NCI-H345 (cell line): Measurements from ENCODE around the gene WASF3.

Source experiments
- DNase-seq: peaks from one replicate; lab custom pipeline; 2025; lab: John Stamatoyannopoulos, UW

The WASF3 gene

GRCh38 chr13:26548205-26548765, 9.2 kb upstream of the WASF3 start:
- DNase-seq: no peak

- no peak for DNase-seq
Observed at GRCh38 chr13:26549713-26550112, 7.8 kb upstream of the WASF3 start.

GRCh38 chr13:26551255-26551860, 6.1 kb upstream of the WASF3 start:
- DNase-seq: no peak

- DNase-seq: no peak
Observed at GRCh38 chr13:26555413-26555812, 2.1 kb upstream of the WASF3 start.

- no peak for DNase-seq
Observed at GRCh38 chr13:26557051-26557392, 461 bp upstream of the WASF3 start.

GRCh38 chr13:26558074-26558805, 757 bp downstream of the WASF3 start:
- DNase-seq: no peak

- no peak for DNase-seq
Observed at GRCh38 chr13:26558987-26559386, 1.5 kb downstream of the WASF3 start.

- DNase-seq: no peak
Observed at GRCh38 chr13:26560456-26560855, 3.0 kb downstream of the WASF3 start.

GRCh38 chr13:26561067-26561466, 3.6 kb downstream of the WASF3 start:
- DNase-seq: no peak

DNA sequence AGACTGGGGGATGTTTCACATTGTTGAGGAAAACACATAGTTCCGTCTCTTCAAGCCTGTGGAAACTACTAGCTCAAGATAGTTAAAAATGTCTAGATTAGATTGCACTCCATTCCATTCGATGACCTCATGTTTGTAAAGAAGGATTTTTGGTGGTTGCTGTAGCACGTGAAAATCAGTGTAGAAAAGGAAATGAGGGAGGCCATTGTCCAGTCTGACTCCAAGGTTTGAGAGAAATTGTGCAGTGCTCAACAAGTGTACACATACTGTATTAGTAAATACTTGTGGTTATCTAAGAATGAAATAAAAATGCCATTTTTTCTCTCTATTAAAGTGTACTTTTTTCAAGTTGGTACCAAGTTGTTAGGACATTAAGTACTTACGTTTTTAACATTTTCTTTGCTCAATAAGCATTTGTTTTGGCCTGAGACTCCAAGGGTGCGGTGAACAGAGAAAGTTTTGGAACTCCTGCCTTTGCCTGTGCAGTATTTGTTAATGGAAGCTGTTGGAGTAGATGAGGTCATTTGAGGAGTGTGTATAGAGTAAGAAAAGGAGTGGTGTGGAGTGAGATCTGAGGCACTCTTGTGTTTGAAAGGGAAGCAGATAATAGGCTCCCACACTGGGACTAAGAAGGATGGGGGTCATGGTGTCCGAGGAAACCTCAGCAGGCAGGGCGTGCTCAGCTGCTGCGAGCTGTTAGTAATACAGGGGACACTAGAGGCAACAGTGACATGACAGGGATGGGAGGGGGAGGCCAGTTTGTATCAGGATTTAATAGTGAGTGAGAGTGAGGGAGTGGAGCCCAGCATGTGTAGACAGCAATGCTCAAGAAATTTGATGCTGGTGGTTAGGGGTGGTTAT, 4.4 kb downstream of the WASF3 start:
- no peak for DNase-seq

DNA sequence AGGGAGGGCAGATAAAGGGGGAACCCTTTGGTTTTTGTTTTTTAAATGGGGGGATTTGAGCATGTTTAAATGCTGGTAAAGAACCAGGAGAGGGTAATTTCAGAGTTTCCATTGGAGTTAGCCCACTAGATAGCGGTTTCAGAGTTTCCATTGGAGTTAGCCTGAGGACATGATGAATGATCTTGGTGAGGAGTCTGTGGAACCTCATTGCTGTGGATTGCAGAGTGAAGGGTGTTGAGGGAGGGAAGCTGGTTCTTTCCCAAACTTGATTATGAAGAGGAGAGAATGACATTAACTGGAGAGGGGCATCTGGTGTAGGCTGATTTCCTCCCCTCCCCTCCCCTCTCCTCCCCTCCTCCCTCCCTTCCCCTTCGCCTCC, 5.0 kb downstream of the WASF3 start:
- no peak for DNase-seq

- no peak for DNase-seq
Observed at GRCh38 chr13:26563713-26564112, 6.2 kb downstream of the WASF3 start.

DNA sequence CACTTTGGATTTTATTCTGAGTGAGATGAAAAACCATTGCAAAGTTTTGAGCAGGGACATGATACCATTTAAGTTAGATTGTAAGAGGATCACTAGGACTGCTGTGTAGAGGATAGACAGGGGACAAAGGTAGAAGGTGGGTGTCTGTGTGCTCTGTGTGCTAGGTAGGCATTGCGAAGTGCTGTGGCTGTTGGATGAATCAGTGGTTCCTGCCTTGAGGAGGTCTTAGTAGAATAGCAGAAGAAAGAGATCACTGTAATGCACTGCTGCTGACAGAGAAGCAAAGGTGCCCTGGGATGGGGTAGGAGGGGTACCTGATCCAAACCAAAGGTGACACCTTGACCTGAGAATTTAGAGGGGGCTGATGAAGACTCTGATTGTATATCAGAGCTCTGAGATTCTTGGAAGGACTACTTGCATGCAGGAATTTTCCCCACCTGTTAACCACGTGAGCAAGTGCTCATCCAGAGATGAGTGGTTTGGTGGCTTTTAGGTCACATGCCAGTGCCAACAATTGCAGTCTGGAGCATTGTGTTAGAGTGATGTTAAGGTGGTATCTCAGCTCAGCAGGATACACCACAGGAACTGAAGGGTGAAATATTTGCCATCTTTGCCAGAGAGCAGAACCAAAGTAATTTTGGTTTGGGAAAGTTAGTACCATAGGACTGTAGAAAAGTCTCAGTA, 10.8 kb downstream of the WASF3 start:
- no peak for DNase-seq

DNA sequence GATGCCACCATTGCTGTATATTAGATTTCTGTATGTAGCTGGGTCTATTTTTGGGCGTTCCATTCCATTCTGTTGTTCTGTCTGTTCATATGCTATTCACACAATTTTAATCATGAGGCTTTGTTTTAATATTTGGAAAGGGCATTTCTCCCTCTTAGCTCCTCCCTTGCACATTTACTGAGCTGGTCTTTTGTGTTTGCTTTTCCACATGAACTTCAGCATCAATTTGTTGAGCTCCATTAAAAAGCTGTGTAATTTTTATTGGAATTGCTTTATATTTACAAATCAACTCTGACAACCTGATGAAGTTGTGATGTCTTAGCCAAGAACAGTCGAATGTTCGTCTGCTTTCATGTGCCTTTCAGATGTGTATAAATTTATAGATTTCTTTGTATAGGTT, 14.0 kb downstream of the WASF3 start:
- DNase-seq: no peak

- DNase-seq: no peak
Observed at GRCh38 chr13:26575244-26575643, 17.8 kb downstream of the WASF3 start.

GRCh38 chr13:26579580-26579979, 22.1 kb downstream of the WASF3 start:
- DNase-seq: no peak

GRCh38 chr13:26583662-26584061, 26.2 kb downstream of the WASF3 start:
- no peak for DNase-seq

DNA sequence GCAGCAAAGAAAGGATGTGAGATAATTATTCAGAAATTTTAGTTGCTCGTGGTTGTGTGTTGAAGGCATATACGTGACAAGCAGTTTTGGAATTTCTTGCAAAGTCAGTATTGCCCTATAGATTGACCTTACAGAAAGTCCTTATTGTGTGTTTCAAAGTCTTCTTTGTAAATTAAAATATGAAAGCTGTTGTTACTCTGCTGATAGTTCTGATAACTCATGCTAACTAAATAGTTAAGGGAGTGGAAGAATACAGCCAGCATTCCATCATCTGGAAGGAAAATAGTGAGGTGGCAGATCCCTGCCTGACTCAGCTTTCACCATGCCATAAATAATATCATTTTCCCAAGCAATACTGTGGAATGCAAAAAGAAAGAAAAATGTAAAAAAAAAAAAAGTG, 27.2 kb downstream of the WASF3 start:
- DNase-seq: no peak

DNA sequence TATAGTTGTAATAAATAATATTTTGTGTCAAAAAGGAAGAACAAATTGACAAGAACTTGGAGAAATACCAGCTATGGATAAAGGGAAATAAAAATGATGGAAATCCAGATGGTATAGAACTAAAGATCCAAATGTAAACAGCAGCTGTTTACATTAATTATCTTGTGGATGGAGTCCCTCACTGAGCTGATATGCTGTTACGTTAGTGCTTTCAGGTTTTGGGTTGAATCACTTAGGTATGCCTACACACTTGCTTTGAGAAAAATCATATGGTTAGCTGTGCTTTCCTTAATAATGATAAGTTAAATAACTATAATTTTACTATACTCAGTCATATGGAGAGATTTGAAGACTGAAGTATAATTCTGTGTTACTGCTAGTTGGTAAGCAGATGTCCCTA, 27.7 kb downstream of the WASF3 start:
- no peak for DNase-seq

GRCh38 chr13:26587251-26587650, 29.8 kb downstream of the WASF3 start:
- DNase-seq: no peak

GRCh38 chr13:26589226-26589625, 31.7 kb downstream of the WASF3 start:
- no peak for DNase-seq

DNA sequence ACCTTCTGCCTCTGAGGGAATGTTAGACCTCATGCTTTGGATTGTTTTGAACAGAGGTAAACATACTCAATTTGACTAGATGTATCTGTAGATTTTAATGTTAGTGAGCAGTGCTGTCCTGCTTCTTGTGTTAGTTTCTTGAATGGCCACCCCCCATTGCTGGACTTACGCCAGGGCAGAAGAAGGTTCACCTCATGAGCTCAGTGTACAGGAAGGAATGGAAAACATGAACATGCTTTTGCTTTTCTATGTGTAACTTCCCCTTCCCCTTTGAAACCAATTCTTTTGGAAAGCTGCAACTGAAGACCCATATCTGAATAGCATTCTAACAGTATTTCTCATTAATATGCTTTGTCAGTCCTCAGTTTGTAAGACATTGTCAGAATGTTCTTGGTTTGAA, 32.3 kb downstream of the WASF3 start:
- DNase-seq: no peak
